DMS114 treated with DMSO at 0.1 percent for 48 hours (cell line): ENCODE measurements around the gene LYRM1.
"Not testable (repeated sequence)": the region's sequence is repeated elsewhere in the genome, so short reads cannot be mapped to it uniquely, and the experiment has no call there.

ENCODE experiments used
- DNase-seq: peaks from one replicate; lab custom pipeline; 2025; ENCODE audit not compliant: unreplicated experiment; lab: John Stamatoyannopoulos, UW

Gene LYRM1

DNA sequence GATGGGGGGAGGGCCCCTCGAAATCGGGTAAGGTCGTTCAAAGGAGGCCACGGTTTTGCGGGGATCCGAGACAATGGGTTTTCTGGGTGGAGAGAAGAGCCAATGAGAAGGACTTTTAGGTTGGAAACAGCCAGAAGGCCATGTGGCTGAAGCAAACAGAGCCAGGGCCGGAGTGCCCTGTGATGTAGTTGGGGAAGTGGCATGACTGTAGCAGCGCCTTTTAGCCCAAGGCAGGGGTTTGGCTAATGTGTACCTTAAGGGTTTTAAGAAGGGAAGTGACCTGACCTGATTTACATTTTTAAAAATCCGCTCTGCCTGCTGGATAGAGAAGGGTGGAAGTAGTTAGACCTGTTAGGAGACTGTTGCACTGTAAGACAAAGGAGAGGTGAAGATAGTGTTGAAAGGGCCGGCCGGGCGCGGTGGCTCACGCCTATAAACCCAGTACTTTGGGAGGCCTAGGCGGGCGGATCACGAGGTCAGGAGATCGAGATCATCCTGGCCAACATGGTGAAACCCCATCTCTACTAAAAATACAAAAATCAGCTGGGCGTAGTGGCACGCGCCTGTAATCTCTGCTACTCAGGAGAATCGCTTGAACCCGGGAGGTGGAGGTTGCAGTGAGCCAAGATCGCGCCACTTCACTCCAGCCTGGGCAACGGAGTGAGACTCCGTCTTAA, 1.0 kb downstream of the LYRM1 start:
- DNase-seq = no peak

DNA sequence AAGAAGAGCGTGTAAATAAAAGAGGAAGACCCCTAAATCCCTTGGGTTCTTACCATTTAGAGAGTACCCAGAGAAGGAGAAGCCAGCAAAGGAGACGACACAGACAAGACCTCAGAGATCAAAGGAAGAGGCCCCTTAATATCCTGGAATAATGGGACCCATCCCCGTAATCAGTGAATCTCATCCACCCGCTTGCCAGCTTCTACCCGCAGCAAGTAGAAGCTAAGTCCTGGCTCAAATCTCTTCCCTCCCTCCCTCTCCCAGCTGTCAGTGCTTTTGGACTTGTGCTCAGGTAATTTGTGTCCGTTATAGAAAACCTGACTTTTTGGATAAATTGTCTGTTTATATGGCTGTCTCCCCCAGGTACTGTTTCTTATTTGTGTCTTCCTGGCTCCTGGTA, 1.9 kb downstream of the LYRM1 start:
- DNase-seq = no peak

DNA sequence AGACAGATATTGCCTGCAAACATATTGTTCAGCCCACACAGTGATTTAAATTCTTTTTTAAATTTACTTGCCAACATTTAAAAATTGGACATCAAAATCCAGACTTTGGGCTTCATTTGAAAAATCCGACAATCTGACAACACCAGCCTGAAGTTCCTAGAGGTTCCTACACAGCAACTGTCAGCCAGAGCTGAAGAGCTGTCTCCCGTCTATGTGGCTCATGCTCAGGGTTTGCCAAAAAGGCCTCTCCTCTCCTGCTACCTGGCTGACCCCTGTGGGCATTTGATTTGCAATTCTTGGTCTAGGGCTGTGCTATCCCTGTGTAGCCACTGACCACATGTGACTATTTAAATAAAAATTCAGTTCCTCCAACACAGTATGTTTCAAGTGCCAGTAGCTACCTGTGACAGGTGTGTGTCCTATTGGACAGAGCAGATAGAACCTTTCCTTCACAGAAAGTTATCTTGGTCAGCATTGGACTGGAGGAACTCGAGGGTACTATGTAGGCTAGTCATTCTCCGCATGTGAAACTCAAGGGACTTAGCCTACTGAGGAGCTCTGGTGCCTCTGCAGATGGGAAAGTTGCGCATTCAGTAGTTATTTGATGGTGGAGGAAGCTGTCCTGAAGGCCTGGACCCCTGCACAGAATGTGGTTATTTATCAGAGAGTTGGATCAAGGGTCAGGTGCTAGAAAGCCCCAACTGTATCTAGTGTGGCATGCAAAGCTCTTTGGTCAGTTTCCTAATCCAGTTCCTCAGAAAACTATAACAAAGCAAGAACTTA, 2.7 kb downstream of the LYRM1 start:
- DNase-seq = no peak

DNA sequence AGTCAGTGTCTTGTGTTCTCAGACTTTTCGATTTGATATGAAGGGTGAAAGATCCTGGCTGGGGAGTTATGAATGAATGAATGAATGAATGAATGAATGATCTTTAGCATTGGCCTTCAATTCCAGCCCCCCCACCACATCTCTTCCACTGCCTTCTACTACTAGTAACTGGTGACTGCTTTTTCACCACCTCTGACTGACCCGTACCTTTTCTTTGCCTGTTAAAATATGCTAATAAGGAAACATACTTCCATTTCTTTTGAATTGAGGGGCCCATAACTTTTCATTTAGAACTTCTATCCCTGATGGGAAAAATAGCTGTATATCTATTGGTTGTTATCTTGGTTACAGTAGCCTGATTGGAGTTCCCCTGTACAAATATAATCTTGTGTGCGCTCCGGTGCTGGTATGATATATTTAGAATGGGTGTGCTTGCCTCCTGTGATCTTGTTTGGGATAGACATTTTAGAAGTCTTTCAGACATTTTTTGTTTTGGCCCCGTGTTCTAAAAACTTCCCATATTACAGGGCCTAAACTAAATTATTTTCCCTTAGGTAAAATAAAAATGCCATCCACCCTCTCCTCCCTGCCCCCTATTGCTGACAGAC, 3.4 kb downstream of the LYRM1 start:
- DNase-seq = no peak

DNA sequence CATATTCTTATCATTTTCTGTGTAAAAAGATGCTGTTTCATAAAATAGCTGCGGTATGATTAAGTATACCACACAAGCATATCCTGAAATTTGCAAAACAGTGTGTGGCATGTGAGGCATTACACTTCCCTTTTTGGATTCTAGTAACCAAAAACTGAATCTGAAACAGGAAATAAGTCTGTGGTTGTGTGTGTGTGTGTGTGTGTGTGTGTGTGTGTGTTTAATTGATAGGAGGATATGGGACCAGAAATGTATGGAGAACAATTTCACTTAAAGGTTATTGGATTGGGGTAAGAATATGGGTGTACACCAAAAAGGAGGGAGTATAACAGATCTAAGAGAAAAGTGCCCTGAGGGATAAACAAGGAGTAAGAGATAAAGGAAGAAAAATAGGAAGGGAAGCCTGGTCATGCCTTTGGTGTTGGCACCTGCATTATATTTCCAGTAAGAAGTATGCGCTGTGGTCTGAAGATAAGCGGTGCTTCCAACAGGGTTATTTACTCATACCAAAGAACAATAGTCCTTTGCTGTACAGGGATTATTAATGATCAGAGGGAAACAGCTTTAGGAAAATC, 4.0 kb downstream of the LYRM1 start:
- DNase-seq = no peak

DNA sequence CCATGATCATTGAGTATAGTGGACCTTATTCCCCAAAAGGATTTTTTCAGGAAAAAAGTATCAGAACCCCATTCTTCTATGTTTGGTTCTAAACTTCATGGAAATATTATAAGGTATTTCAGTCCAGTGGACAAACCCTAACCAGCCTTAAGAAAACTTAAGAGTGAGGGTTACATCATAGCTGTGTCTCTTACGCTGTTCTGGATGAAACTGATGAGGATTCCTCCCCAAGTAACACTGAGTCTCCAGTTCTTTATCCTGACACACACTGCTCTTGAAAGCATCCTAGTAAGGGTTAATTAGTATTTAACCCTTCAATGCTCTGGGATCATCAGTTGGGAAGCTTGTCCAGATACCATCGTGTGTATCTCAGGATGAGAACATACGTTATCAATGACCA, 5.0 kb downstream of the LYRM1 start:
- DNase-seq = no peak

DNA sequence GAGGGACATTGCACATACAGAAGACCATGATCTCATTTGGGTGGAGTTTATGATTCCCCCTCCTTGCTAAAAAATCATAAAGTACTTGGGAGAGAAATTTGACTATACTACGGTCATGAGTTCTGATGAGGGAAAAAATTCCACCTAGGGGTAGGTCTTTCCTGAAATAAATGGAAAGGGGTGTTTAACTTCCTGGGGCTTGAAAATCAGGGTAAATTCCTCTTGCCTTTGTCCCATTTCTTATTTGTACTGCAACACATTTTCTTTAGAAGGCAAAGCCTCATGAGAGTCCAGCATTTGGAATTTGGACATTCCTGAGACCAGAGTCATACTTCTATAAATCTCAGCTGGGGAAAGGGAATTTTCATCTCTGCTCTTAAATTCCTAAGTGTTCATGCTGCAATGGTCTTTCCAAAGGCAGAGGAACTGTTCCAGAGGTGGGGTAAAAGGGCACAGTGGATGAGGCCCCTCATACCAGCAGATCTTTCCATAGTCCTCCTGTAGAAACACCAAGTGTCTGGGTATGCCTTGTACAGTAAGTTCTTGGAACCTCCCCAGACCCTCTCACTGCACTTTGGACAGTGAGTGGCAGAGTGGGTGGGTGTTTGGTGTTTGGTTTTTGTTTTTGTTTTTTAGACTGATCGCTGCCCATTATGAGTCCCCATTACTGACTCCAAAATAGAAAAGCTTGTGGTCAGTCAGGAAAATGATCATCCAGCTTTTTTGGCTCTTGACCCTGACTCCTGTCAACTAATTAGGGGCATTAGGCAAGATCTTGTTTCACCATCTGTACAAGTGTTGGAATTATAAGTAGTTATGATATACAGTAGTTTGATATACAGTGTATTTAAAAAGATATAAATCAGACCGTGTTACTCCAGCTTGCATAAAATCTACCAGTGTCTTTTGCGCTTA, 6.0 kb downstream of the LYRM1 start:
- no peak for DNase-seq

DNA sequence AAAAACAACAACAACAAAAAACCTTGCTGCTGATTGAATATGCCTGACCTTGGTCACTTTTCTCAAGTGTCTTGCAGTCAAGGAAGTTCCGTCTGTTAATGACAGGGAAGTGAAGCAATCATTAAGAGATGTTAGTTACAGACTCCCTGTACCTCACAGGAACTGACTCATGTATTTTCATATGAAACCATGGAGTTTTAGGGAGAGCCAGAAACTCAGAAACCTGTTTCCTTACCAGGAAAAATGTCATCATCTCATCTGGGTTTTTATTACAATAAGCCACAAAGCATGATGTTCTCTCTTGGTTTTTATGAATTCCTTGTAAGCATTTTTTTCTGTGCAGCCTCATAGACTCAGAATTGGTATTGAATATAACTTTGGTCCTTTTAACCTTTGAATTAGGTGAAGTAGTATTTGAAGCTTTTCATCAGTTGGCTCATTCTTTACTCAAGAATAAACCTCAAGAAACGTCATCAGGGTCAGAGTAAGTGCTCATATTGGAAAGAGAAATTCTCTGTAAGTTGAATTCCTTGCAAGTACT, 10.3 kb downstream of the LYRM1 start:
- no peak for DNase-seq

DNA sequence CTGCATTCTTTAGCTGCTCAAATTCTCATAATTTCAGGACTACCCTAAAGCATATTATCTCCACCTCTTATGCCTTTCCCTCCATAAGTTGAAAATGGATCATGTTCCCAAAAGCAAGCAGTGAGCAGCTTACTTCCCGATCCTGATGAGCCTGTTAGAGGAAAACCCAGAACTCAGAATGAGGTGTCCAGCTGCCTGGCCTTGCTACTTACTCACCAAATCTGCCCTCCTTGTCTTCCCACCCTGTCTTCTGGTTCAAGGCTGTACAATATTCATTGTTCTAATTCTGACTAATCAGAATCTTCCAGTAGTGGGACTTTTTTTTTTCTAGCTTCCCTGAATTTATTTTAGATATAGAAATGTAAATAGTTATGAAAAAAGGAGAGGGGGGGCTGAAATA, 10.8 kb downstream of the LYRM1 start:
- no peak for DNase-seq

DNA sequence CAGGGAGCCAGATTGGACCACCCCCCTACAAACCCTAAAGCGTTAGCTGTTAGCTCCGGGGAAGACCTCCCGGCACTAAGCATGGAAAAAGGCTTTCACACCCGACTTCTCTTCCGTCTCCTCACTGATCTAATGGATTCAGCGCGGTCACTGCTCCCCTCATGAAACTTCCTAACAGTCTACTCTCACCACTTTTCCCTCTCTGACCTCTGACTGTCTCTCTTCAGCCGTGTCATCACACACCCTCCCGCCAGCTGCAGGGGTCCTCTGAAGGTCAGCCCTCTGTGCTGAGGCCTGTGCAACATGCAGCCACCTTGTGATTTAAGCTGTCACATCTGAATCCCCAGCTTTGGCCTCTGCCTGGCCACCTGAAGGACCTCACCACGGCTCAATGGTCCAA, 15.7 kb downstream of the LYRM1 start:
- DNase-seq = no peak

DNA sequence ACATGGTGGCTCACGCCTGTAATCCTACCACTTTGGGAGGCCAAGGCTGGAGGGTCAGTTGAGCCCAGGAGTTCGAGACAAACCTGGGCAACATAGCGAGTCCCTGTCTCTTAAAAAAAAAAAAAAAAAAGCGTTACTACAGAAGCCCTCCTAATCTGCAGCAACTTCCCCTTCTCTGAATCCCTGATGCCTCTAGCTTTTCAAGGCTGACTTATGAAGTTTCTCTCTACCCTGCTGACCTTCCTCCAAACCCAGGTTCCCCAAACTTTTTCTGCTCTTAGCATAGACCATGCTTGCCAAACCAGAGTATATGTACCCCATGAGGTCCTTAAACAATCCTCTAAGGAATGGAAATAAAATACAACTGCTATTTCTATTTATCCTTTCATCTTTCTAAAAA, 16.4 kb downstream of the LYRM1 start:
- no peak for DNase-seq

DNA sequence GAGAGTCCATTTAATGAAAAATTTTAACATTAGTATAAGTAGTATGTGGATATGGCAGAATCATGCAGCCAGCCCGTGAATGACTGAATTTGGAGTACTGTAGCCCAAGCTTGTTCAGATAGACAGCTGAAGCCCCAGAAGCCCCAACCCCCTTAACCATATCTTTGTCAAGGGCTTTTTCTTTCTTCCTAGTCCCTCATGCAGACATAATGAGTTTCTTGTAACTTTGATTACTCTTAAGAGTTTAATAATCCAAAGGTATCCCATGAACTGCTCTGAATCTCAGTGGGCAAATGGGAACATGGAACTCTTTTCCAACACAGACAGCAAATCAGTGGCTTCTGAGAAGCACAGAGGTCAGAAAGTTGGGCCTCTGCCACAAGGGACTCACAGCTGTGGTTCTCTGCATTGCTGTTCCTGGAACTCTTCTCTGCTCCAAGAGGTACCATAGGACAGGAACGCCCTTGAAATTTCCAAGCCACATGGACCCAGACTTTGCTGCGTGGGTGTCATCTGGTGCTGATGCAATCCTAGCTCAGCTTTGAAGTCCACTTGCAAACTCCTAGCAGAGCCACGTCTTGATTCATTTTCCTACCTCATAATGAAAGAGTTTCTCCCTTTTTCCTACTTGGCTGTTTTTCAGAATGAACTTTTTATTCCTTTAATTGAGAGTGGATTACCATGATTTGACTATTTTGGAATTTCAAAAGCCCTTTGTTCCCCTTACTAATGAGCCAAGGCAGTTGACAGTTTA, 18.1 kb downstream of the LYRM1 start:
- no peak for DNase-seq

DNA sequence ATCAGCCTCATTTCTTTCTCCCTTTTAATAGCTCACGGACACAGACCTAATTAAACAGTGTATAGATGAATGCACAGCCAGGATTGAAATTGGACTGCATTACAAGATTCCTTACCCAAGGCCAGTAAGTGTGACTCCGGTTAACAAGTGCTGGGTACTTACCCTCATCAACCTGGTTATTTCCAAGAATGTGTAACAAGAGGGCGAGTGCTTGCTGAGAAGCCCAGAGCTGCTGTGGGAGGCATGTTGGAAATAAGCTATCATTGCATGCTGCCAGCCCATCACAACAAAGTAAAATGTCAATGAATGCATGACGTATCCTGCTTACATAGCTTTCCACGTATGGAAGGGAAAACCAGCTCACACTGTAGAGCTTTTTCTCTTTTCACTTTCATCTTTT, 19.5 kb downstream of the LYRM1 start:
- DNase-seq = no peak

DNA sequence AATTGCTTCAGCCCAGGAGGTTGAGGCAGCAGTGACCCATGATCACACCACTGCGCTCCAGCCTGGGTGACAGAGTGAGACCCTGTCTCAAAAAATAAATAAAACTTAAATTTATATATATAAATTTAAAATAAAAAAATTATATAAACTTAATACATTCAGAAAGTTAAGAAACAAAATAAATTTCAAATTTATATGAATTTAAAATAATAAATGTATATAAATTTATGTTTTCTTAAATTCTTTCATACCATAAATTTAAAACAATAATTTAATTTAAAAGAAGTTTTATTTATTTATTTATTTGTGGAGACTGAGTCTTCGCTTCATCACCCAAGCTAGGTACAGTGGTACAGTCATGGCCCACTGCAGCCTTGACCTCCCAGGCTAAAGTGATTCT, 20.2 kb downstream of the LYRM1 start:
- DNase-seq = no peak

DNA sequence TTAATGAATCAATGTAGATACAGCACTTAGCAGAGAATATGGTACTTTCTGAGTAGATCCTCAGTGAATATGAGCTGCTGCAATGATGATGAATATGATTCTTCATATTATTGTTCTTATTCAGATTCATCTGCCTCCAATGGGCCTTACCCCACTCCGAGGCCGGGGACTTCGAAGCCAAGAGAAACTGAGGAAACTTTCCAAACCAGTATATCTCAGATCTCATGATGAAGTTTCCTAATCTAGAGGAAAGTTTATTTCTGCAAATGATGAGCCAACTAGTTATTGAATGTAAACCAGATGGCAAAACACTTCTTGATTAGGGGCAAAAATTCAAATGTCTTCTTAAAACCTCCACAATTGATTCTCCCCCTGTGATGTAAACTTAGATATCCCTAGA, 23.3 kb downstream of the LYRM1 start:
- DNase-seq = no peak

DNA sequence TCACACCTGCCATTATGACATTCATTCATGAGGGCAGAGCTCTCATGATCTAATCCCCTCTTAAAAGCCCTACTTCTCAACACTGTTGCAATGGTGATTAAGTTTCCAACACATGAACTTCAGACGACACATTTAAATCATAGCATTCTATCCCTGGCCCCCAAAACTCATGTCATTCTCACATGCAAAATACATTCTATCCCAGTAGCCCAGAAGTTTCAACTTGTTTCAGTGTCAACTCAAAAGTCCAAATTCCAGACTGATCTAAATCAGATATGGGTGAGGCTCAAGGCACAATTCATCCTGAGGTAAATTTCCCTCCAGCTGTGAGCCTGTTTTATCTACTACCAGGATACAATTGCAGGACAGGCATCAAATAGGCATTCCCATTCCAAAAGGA, 25.2 kb downstream of the LYRM1 start:
- no peak for DNase-seq

DNA sequence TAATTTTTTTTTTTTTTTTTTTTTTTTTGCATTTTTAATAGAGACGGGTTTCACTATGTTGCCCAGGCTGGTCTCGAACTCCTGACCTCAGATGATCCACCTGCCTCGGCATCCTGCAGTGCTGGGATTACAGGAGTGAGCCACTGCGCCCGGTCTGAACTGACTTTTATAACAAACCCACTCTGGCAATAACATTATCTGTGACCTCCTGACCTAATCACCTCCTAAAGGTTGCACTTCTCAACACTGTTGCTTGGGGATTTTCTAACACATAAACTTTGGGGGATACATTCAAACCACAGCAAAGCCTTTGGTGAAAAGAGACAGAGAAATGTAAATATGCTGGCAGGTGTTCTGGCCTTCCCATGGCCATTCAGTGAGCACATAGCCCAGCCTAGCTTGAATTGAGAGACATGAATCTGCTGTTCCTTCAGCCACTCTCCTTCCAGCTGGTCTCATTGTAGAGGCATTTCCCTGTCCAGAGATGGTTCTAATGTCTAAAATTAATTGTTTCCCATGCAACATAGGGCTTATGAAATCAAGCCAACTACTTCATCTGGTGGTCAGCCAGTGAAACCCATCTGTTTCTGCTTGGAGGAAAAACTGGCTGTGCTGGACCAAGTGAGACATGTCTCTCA, 28.3 kb downstream of the LYRM1 start:
- DNase-seq = no peak

DNA sequence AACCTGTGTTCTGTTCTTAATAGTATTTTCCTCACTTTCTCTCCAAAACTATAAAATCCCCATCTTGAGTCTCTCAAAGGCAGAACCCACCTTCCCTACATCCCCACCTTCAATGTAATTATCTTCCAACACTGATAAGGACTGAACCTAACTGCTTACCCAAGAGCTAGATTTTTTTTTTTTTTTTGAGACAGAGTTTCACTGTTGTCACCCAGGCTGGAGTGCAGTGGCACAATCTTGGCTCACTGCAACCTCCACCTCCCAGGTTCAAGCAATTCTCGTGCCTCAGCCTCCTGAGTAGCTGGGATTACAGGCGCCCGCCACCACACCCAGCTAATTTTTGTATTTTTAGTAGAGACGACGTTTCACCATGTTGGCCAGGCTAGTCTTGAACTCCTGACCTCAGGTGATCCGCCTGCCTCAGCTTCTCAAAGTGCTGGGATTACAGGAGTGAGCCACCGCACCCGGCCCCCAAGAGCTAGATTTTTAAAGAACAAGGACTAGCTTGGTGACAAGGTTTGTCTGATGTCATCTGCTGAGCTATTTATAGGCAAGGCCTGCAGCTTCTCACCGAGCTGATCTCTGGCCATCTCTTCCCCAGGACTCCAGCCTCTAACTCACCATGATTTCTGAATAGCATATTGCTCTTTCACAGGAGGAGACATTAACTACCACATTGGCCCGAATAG, 29.2 kb downstream of the LYRM1 start:
- not testable (repeated sequence) for DNase-seq

DNA sequence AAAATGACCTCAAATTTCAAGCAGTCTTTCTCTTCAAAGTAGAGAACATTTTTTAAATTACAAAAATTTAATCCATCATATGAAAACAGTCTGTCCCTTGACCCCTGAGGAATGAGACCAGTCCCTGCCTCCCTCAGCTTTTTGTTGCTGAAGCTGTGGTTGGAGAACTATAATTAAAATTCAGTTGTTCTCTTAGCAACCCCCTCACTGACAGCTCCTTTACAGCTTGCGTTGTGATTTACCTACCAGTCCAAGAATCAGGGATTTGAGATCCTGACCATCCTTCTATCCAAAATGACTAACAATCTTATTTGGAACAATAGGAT, 29.8 kb downstream of the LYRM1 start:
- no peak for DNase-seq
